WTC11 (cell line): ENCODE data around the gene IL31. TPM values are rescaled to one million over a fixed set of nuclear protein-coding genes. Genes with fewer than 3 reads are reported as not detected.

Experiments used
- ATAC-seq: fragments of 200-7000 bp; cut with Tn5 transposase; 2 replicates; pipeline ENCODE4 v1.10.0; 2021; ENCODE audit warnings: mild to moderate bottlenecking, moderate library complexity
- CTCF ChIA-PET: fragments of 300-600 bp; sonication (Branson Sonifier 250); formaldehyde crosslinking; loops from one replicate; lab custom pipeline; 2021; ENCODE audit warnings: antibody characterized with exemption; lab: Charles Lee
- POLR2A ChIA-PET: fragments of 350-600 bp; sonication (Branson Sonifier 250); formaldehyde crosslinking; loops from one replicate; lab custom pipeline; 2021; ENCODE audit warnings: antibody characterized with exemption; lab: Charles Lee
- DNase-seq: peaks from one replicate; pipeline ENCODE4 v3.0.0; 2021; ENCODE audit warnings: low spot score
- H3K27ac Mint-ChIP-seq: 2 replicates; pipeline ENCODE4 v1.8.0; 2021; ENCODE audit warnings: mixed read lengths
- H3K27me3 Mint-ChIP-seq: 2 replicates; pipeline ENCODE4 v1.8.0; 2021; ENCODE audit warnings: low read depth, mild to moderate bottlenecking, moderate library complexity, mixed read lengths
- H3K36me3 Mint-ChIP-seq: 2 replicates; pipeline ENCODE4 v1.8.0; 2021; ENCODE audit warnings: mixed read lengths
- H3K4me1 Mint-ChIP-seq: 2 replicates; pipeline ENCODE4 v1.8.0; 2022; ENCODE audit warnings: mixed read lengths
- H3K4me3 Mint-ChIP-seq: 2 replicates; pipeline ENCODE4 v1.8.0; 2021; ENCODE audit warnings: mild to moderate bottlenecking, moderate library complexity, mixed read lengths
- H3K9me3 Mint-ChIP-seq: 2 replicates; pipeline ENCODE4 v1.8.0; 2021; ENCODE audit warnings: mixed read lengths
- IRF2 ChIP-seq: sonication (generic); formaldehyde crosslinking; IDR thresholded peaks from 2 replicates; pipeline ENCODE4 v1.8.0; 2022; ENCODE audit warnings: low read depth, missing genetic modification reagents, borderline replicate concordance
- MXD4 ChIP-seq: fragments of 250-450 bp; sonication (Bioruptor Pico); IDR thresholded peaks from 2 replicates; pipeline ENCODE4 v1.8.0; 2021; ENCODE audit warnings: mild to moderate bottlenecking, moderate library complexity, borderline replicate concordance
- NFATC4 ChIP-seq: fragments of 250-450 bp; sonication (Bioruptor Pico); IDR thresholded peaks from 2 replicates; pipeline ENCODE4 v1.9.0; 2021; ENCODE audit warnings: mild to moderate bottlenecking
- OVOL2 ChIP-seq: fragments of 250-450 bp; sonication (Bioruptor Pico); IDR thresholded peaks from 2 replicates; pipeline ENCODE4 v1.9.0; 2021; ENCODE audit warnings: mild to moderate bottlenecking, borderline replicate concordance
- total RNA-seq: library from RNA; stranded (reverse); gene quantifications from 3 replicates; pipeline ENCODE4 v1.2.3, GENCODE V29; 2021
- TF ChIP-seq, protein P1 (sequence below): sonication (generic); formaldehyde crosslinking; IDR thresholded peaks from 2 replicates; pipeline ENCODE4 v1.8.1; 2022; ENCODE audit warnings: low read depth, mild to moderate bottlenecking, moderate library complexity, missing genetic modification reagents, borderline replicate concordance
- TF ChIP-seq, protein P2 (sequence below): sonication (generic); formaldehyde crosslinking; IDR thresholded peaks from 2 replicates; pipeline ENCODE4 v1.8.1; 2023; ENCODE audit warnings: mild to moderate bottlenecking, missing genetic modification reagents, borderline replicate concordance
- TF ChIP-seq, protein P3 (sequence below): fragments of 250-450 bp; sonication (Bioruptor Pico); conservative IDR thresholded peaks from 2 replicates; pipeline ENCODE4 v1.9.0; 2021; ENCODE audit warnings: mild to moderate bottlenecking
- TF ChIP-seq, protein P4 (sequence below): fragments of 250-450 bp; sonication (Bioruptor Pico); IDR thresholded peaks from 2 replicates; pipeline ENCODE4 v1.9.0; 2021; ENCODE audit warnings: mild to moderate bottlenecking, borderline replicate concordance
- TF ChIP-seq, protein P5 (sequence below): sonication (generic); formaldehyde crosslinking; IDR thresholded peaks from 2 replicates; pipeline ENCODE4 v1.8.0; 2023; ENCODE audit warnings: mild to moderate bottlenecking, missing genetic modification reagents
- TF ChIP-seq, protein P6 (sequence below): fragments of 250-450 bp; sonication (Bioruptor Pico); IDR thresholded peaks from 2 replicates; pipeline ENCODE4 v1.9.0; 2021; ENCODE audit warnings: moderate library complexity, mild to moderate bottlenecking, inconsistent platforms, borderline replicate concordance

Gene IL31
- total RNA-seq, 1 experiment from 2014 or later, result not detected

DNA sequence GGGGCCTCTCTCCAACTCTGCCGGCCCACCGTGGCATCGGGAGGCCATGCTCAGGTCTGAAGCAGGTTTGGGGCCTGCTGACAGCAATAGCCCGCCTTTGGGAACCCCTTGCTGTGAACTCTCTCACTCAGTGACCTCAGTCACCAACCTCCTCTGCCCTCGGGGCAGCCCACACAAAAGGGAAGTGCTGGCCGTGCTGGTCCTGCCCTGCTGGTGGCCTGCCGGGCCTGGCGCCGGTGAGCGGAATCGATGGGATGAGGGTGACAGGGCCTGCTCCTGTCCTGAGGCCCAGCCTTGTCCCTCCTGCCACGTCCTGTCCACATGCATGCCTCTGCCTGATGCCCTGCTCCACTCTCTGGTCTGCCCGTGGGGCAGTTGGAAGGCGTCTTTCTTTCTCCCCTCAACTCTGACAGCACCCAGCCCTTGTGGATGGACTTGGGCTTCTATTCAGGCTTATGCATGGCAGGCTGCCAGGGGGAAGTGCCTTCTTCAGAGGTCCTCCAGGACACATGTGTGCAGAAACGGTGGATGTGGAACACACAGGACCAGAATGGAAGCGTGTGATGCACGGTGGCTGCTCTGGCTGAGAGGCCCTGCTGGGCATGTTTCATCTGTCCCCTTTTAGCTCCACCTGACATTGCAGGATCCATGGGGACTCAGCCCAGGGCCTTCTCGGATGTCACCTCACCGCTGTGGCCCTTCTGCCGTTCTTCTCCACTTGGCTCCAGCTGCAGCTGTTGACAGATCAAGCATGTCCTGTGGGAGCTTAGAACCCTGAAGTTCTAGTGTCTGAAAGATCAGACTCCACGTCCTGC, 31.9 kb downstream of the IL31 start:
- CTCF ChIA-PET, result interaction anchor here (0.5 to 1.2 kb wide), 3 partner anchors 9 to 385 kb away, joined by 4 to 5 read pairs (median 4); no protein-coding TSS in a partner anchor
- H3K4me1 Mint-ChIP-seq, result 0 out of 2 replicates have a peak, but pooled peaks cover 6% of the 10 kb centered on the region
- H3K9me3 Mint-ChIP-seq, result peaks cover 18% of the 10 kb centered on the region
- DNase-seq, result no peak
- peaks cover 48% of the 10 kb centered on the region for H3K36me3 Mint-ChIP-seq
- no peak overlapping the region for H3K27ac Mint-ChIP-seq
- TF ChIP-seq NFATC4 (CRISPR knock-in tag) (no peak), OVOL2 (CRISPR knock-in tag) (no peak), IRF2 (CRISPR knock-in tag) (no peak), MXD4 (no peak)
- TF ChIP-seq, protein P1, sequence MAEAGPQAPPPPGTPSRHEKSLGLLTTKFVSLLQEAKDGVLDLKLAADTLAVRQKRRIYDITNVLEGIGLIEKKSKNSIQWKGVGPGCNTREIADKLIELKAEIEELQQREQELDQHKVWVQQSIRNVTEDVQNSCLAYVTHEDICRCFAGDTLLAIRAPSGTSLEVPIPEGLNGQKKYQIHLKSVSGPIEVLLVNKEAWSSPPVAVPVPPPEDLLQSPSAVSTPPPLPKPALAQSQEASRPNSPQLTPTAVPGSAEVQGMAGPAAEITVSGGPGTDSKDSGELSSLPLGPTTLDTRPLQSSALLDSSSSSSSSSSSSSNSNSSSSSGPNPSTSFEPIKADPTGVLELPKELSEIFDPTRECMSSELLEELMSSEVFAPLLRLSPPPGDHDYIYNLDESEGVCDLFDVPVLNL (CRISPR knock-in tag), result no peak
- TF ChIP-seq, protein P2, sequence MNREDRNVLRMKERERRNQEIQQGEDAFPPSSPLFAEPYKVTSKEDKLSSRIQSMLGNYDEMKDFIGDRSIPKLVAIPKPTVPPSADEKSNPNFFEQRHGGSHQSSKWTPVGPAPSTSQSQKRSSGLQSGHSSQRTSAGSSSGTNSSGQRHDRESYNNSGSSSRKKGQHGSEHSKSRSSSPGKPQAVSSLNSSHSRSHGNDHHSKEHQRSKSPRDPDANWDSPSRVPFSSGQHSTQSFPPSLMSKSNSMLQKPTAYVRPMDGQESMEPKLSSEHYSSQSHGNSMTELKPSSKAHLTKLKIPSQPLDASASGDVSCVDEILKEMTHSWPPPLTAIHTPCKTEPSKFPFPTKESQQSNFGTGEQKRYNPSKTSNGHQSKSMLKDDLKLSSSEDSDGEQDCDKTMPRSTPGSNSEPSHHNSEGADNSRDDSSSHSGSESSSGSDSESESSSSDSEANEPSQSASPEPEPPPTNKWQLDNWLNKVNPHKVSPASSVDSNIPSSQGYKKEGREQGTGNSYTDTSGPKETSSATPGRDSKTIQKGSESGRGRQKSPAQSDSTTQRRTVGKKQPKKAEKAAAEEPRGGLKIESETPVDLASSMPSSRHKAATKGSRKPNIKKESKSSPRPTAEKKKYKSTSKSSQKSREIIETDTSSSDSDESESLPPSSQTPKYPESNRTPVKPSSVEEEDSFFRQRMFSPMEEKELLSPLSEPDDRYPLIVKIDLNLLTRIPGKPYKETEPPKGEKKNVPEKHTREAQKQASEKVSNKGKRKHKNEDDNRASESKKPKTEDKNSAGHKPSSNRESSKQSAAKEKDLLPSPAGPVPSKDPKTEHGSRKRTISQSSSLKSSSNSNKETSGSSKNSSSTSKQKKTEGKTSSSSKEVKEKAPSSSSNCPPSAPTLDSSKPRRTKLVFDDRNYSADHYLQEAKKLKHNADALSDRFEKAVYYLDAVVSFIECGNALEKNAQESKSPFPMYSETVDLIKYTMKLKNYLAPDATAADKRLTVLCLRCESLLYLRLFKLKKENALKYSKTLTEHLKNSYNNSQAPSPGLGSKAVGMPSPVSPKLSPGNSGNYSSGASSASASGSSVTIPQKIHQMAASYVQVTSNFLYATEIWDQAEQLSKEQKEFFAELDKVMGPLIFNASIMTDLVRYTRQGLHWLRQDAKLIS (CRISPR knock-in tag), result no peak
- TF ChIP-seq, protein P3, sequence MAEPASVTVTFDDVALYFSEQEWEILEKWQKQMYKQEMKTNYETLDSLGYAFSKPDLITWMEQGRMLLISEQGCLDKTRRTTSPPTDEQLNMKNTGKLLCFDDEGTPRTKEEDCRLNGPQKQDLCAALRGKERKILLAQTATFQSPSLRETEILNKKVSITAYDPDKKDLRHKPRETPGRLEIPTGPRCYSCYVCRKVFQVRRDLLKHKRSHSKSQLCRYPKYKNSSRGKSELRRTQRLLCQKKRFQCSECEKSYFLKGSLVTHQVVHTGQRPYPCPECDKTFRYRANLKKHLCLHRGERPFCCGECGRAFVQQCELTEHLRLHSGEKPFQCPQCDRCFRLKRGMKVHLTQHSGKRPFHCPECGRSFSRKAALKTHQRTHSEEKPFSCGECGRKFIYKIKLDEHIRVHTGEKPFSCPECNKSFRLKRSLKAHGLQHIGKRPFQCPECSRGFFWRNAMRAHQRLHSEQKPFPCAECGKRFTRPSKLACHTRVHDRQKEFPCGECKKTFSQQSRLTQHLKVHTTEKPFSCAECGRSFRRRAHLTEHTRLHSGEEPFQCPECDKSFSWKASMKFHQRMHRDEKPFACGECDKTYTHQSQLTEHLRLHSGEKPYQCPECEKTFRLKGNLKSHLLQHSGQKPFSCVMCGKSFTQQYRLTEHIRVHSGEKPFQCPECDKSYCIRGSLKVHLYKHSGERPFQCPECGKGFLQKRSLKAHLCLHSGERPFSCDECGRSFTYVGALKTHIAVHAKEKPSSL (CRISPR knock-in tag), result no peak
- TF ChIP-seq, protein P4, sequence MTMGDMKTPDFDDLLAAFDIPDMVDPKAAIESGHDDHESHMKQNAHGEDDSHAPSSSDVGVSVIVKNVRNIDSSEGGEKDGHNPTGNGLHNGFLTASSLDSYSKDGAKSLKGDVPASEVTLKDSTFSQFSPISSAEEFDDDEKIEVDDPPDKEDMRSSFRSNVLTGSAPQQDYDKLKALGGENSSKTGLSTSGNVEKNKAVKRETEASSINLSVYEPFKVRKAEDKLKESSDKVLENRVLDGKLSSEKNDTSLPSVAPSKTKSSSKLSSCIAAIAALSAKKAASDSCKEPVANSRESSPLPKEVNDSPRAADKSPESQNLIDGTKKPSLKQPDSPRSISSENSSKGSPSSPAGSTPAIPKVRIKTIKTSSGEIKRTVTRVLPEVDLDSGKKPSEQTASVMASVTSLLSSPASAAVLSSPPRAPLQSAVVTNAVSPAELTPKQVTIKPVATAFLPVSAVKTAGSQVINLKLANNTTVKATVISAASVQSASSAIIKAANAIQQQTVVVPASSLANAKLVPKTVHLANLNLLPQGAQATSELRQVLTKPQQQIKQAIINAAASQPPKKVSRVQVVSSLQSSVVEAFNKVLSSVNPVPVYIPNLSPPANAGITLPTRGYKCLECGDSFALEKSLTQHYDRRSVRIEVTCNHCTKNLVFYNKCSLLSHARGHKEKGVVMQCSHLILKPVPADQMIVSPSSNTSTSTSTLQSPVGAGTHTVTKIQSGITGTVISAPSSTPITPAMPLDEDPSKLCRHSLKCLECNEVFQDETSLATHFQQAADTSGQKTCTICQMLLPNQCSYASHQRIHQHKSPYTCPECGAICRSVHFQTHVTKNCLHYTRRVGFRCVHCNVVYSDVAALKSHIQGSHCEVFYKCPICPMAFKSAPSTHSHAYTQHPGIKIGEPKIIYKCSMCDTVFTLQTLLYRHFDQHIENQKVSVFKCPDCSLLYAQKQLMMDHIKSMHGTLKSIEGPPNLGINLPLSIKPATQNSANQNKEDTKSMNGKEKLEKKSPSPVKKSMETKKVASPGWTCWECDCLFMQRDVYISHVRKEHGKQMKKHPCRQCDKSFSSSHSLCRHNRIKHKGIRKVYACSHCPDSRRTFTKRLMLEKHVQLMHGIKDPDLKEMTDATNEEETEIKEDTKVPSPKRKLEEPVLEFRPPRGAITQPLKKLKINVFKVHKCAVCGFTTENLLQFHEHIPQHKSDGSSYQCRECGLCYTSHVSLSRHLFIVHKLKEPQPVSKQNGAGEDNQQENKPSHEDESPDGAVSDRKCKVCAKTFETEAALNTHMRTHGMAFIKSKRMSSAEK (CRISPR knock-in tag), result no peak
- TF ChIP-seq, protein P5, sequence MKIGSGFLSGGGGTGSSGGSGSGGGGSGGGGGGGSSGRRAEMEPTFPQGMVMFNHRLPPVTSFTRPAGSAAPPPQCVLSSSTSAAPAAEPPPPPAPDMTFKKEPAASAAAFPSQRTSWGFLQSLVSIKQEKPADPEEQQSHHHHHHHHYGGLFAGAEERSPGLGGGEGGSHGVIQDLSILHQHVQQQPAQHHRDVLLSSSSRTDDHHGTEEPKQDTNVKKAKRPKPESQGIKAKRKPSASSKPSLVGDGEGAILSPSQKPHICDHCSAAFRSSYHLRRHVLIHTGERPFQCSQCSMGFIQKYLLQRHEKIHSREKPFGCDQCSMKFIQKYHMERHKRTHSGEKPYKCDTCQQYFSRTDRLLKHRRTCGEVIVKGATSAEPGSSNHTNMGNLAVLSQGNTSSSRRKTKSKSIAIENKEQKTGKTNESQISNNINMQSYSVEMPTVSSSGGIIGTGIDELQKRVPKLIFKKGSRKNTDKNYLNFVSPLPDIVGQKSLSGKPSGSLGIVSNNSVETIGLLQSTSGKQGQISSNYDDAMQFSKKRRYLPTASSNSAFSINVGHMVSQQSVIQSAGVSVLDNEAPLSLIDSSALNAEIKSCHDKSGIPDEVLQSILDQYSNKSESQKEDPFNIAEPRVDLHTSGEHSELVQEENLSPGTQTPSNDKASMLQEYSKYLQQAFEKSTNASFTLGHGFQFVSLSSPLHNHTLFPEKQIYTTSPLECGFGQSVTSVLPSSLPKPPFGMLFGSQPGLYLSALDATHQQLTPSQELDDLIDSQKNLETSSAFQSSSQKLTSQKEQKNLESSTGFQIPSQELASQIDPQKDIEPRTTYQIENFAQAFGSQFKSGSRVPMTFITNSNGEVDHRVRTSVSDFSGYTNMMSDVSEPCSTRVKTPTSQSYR (CRISPR knock-in tag), result no peak
- TF ChIP-seq, protein P6, sequence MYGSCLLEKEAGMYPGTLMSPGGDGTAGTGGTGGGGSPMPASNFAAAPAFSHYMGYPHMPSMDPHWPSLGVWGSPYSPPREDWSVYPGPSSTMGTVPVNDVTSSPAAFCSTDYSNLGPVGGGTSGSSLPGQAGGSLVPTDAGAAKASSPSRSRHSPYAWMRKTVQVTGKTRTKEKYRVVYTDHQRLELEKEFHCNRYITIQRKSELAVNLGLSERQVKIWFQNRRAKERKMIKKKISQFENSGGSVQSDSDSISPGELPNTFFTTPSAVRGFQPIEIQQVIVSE (CRISPR knock-in tag), result no peak
- TF ChIP-seq, all 79 proteins: peak for 0
- no peak for ATAC-seq
- Mint-ChIP-seq H3K27me3 (no peaks in the 10 kb centered on the region; the same call in 1 of the 2 replicates), H3K4me3 (no peak overlapping the region)
- POLR2A ChIA-PET, result no interaction called here
